BE2C (cell line): ENCODE measurements around the gene PAN2.
A peak's percentile ranks its signal among the peaks of the same experiment; 100 is the strongest.

Experiments
- DNase-seq: peaks from one replicate; pipeline ENCODE4 v3.0.0-alpha.2; 2020
- H3K27me3 ChIP-seq: fragments of 250-450 bp; sonication (Bioruptor Pico); 2 replicates; pipeline ENCODE4 v1.5.1; 2020; ENCODE audit warnings: mild to moderate bottlenecking
- H3K36me3 ChIP-seq: fragments of 250-450 bp; sonication (Bioruptor Pico); 2 replicates; pipeline ENCODE4 v1.5.1; 2020; ENCODE audit warnings: mild to moderate bottlenecking
- H3K4me1 ChIP-seq: fragments of 250-450 bp; sonication (Bioruptor Pico); 2 replicates; pipeline ENCODE4 v1.5.1; 2020
- H3K4me3 ChIP-seq: 2 replicates; pipeline ENCODE4 v1.5.1; 2011; ENCODE audit warnings: low read depth, low read length
- H3K9me3 ChIP-seq: fragments of 250-450 bp; sonication (Bioruptor Pico); 2 replicates; pipeline ENCODE4 v1.5.1; 2020
- CTCF ChIP-seq: IDR thresholded peaks from 2 replicates; pipeline ENCODE4 v1.5.1; 2012; ENCODE audit warnings: mild to moderate bottlenecking, low read depth, low read length

Gene PAN2

GRCh38 chr12:56361487-56362129 lies 27.8 kb upstream of the PAN2 start:
- H3K36me3 ChIP-seq: no peaks in the 10 kb centered on the region
- no peaks in the 10 kb centered on the region for H3K27me3 ChIP-seq
- no peak for TF ChIP-seq CTCF
- DNase-seq: no peak
- no peaks in the 10 kb centered on the region for H3K4me1 ChIP-seq
- H3K4me3 ChIP-seq: no peak overlapping the region
- H3K9me3 ChIP-seq: no peaks in the 10 kb centered on the region

- peak within 1 kb of the TSS; percentile 86 for H3K4me3 ChIP-seq
- no peaks in the 10 kb centered on the region for H3K9me3 ChIP-seq
- no peak for TF ChIP-seq CTCF
- peak; percentile 99 for DNase-seq
- no peaks in the 10 kb centered on the region for H3K27me3 ChIP-seq
- H3K36me3 ChIP-seq: no peaks in the 10 kb centered on the region
- no peaks in the 10 kb centered on the region for H3K4me1 ChIP-seq
Observed at GRCh38 chr12:56359851-56360767, 26.3 kb upstream of the PAN2 start, which contains the start of gene STAT2. STAT2 (minus strand) TSS chr12:56360107; CDS start chr12:56356571, 3,536 bp downstream.

GRCh38 chr12:56358836-56359532 lies 25.2 kb upstream of the PAN2 start:
- H3K27me3 ChIP-seq: no peaks in the 10 kb centered on the region
- H3K36me3 ChIP-seq: no peaks in the 10 kb centered on the region
- no peaks in the 10 kb centered on the region for H3K9me3 ChIP-seq
- peak overlapping the region; percentile 86 for H3K4me3 ChIP-seq
- no peak for TF ChIP-seq CTCF
- no peak for DNase-seq
- no peaks in the 10 kb centered on the region for H3K4me1 ChIP-seq

GRCh38 chr12:56351325-56351724 lies 17.5 kb upstream of the PAN2 start:
- no peaks in the 10 kb centered on the region for H3K9me3 ChIP-seq
- H3K4me3 ChIP-seq: no peak overlapping the region
- no peaks in the 10 kb centered on the region for H3K27me3 ChIP-seq
- no peaks in the 10 kb centered on the region for H3K36me3 ChIP-seq
- no peak for TF ChIP-seq CTCF
- H3K4me1 ChIP-seq: no peaks in the 10 kb centered on the region
- no peak for DNase-seq

- DNase-seq: no peak
- H3K36me3 ChIP-seq: no peaks in the 10 kb centered on the region
- TF ChIP-seq CTCF: no peak
Observed at GRCh38 chr12:56350662-56351061, 16.9 kb upstream of the PAN2 start.

More at GRCh38 chr12:56350662-56351061, 16.9 kb upstream of the PAN2 start:
- no peaks in the 10 kb centered on the region for H3K27me3 ChIP-seq
- H3K4me3 ChIP-seq: no peak overlapping the region
- H3K9me3 ChIP-seq: no peaks in the 10 kb centered on the region
- H3K4me1 ChIP-seq: no peaks in the 10 kb centered on the region
